Measurements from ENCODE around the gene CAPN7. TPM values are rescaled to one million over a fixed set of nuclear protein-coding genes. Genes with fewer than 3 reads are reported as not detected.

Gene CAPN7
- total RNA-seq, 1 experiment from 2014 or later = 27.7 TPM

DNA sequence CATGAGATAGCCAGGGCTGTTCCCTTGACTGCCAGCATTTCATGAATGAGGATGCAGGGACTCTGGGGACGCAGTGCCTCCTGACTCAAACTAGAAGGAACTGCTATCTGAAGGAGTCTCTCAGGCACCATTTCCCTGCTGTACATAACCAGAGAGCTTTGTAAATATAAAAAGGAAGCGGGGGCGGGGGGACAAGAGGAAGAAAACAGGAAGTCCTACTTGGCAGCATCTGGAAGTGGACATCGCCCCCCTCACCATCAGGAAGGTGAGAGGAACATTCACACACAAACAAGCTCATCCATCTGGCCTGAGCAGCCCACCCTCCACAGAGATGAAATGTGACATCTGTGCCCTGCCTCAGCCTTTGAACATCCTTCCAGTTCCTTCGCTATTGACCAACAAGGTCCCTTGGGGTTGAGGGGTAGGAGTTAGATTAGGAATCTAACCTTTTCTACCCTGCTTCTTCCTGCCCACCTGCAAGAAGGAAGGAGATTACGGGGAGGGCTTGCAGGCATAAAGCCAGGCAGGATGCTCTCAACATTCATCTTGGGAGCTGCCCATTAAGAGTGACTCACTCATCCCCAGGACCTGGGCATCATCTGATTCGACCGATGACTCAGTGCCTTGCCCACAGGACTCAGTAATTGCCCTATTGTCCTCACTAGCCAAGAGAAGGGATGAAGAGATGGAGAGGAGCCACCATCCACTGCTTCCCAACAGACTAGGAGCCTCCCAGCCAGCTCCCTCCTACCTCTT is 94.5 kb downstream of the CAPN7 start (continued):
- TF ChIP-seq EGR1 (IDR thresholded peaks at IDR 0.05; ENCODE audit: low read depth) (no peak), TCF7L2 (IDR thresholded peaks at IDR 0.05; ENCODE audit: borderline replicate concordance, extremely low read depth, insufficient read depth, insufficient read length) (no peak), EZH2 (IDR thresholded peaks at IDR 0.05) (no peak)
- TF ChIP-seq, protein P1, sequence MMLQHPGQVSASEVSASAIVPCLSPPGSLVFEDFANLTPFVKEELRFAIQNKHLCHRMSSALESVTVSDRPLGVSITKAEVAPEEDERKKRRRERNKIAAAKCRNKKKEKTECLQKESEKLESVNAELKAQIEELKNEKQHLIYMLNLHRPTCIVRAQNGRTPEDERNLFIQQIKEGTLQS (IDR thresholded peaks at IDR 0.05) = no peak

DNA sequence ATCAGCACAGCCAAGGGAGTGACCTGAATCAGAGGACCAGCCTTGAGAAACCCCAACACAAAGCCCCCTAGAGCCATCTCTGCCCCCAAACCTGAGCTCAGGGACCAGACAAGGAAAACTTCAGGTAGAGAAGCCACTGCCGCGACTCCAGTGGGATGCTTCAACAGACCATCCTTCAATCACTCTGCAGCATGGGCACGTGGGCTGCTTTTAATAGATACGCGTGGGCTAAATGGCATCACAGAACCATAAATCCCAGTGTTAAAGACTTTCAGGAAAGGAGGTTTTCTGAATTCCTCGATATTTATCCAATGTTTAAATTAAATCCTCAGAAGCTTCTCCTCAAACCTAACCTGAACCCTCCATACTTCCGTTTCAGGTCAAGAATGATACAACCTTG is 95.7 kb downstream of the CAPN7 start:
- H3K9ac ChIP-seq (ENCODE audit: low read length) = no peak overlapping the region
- no TSS peak for BruUV-seq (replicated peaks)
- intact Hi-C loops (cut with micrococcal nuclease) = no loop called here
- H3K4me2 ChIP-seq (ENCODE audit: low read length) = no peak overlapping the region
- peaks cover 19 to 27% of the 10 kb centered on the region in 2 experiments for H3K4me1 ChIP-seq (ENCODE audit: control insufficient read depth in 1 of 2, insufficient read depth in 2 of 2, low read length in 2 of 2)
- POLR2A ChIA-PET = no interaction called here
- H2AFZ ChIP-seq (ENCODE audit: low read depth, low read length, poor library complexity, severe bottlenecking) = no peak overlapping the region
- TF ChIP-seq, protein P2, sequence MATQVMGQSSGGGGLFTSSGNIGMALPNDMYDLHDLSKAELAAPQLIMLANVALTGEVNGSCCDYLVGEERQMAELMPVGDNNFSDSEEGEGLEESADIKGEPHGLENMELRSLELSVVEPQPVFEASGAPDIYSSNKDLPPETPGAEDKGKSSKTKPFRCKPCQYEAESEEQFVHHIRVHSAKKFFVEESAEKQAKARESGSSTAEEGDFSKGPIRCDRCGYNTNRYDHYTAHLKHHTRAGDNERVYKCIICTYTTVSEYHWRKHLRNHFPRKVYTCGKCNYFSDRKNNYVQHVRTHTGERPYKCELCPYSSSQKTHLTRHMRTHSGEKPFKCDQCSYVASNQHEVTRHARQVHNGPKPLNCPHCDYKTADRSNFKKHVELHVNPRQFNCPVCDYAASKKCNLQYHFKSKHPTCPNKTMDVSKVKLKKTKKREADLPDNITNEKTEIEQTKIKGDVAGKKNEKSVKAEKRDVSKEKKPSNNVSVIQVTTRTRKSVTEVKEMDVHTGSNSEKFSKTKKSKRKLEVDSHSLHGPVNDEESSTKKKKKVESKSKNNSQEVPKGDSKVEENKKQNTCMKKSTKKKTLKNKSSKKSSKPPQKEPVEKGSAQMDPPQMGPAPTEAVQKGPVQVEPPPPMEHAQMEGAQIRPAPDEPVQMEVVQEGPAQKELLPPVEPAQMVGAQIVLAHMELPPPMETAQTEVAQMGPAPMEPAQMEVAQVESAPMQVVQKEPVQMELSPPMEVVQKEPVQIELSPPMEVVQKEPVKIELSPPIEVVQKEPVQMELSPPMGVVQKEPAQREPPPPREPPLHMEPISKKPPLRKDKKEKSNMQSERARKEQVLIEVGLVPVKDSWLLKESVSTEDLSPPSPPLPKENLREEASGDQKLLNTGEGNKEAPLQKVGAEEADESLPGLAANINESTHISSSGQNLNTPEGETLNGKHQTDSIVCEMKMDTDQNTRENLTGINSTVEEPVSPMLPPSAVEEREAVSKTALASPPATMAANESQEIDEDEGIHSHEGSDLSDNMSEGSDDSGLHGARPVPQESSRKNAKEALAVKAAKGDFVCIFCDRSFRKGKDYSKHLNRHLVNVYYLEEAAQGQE (IDR thresholded peaks at IDR 0.05; ENCODE audit: low read depth) = no peak
- TF ChIP-seq, protein P3, sequence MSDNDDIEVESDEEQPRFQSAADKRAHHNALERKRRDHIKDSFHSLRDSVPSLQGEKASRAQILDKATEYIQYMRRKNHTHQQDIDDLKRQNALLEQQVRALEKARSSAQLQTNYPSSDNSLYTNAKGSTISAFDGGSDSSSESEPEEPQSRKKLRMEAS (IDR thresholded peaks at IDR 0.05) = no peak
- TF ChIP-seq CEBPB (IDR thresholded peaks at IDR 0.05; ENCODE audit: low read depth) = no peak
- TF ChIP-seq RAD21 (IDR thresholded peaks at IDR 0.05; ENCODE audit: low read depth) = no peak
- TF ChIP-seq POLR2AphosphoS5 (IDR thresholded peaks at IDR 0.05; ENCODE audit: low read depth, low read length) = no peak
- TF ChIP-seq, protein P1 (IDR thresholded peaks at IDR 0.05) = no peak
- TF ChIP-seq JUND (IDR thresholded peaks at IDR 0.05) = no peak
- TF ChIP-seq EZH2phosphoT487 (IDR thresholded peaks at IDR 0.05; ENCODE audit: borderline replicate concordance) = no peak
- no peak for TF ChIP-seq SP1 (IDR thresholded peaks at IDR 0.05; ENCODE audit: low read depth)
- TF ChIP-seq CBX3 (IDR thresholded peaks at IDR 0.05; ENCODE audit: low read depth) = no peak
- TF ChIP-seq ZFX (IDR thresholded peaks at IDR 0.05) = no peak
- no peak for TF ChIP-seq ELF1 (IDR thresholded peaks at IDR 0.05; ENCODE audit: borderline replicate concordance, low read depth)
- TF ChIP-seq TCF7L2 (IDR thresholded peaks at IDR 0.05; ENCODE audit: borderline replicate concordance, extremely low read depth, insufficient read depth, insufficient read length) = no peak
- TF ChIP-seq POLR2A (IDR thresholded peaks at IDR 0.05; ENCODE audit: borderline replicate concordance, extremely low read depth, insufficient read depth, insufficient read length) = no peak
- H4K20me1 ChIP-seq (ENCODE audit: insufficient read depth) = no peaks in the 10 kb centered on the region
- RAD21 ChIA-PET (ENCODE audit: low non-redundant PET in 1 of 2, low total read pairs in 2 of 2, uncharacterized antibody in 2 of 2, unreplicated experiment in 2 of 2) = no interaction called here
- peaks cover 5% of the 10 kb centered on the region; the same call in 1 of the 2 replicates for H3K79me2 ChIP-seq (ENCODE audit: insufficient read depth, low read length)
- no peaks in the 10 kb centered on the region for H3K36me3 ChIP-seq (ENCODE audit: control insufficient read depth in 1 of 2, insufficient read depth in 2 of 2, low read length in 2 of 2)
- DNase-seq (ENCODE audit: low read depth, low spot score) = no peak
- H3K27me3 ChIP-seq (ENCODE audit: insufficient read depth, low read length) = no peaks in the 10 kb centered on the region
- no peaks in the 10 kb centered on the region for H3K9me2 ChIP-seq (ENCODE audit: insufficient read depth)
- CTCF ChIA-PET = interaction anchor here (1.0 kb wide), 1 partner anchor 9 kb away, joined by 3 read pairs; no protein-coding TSS in a partner anchor
- no peak overlapping the region for H3K27ac ChIP-seq (ENCODE audit: low read depth, low read length)
- H3K4me3 ChIP-seq (replicated peaks in 1 of 2; ENCODE audit: low read depth in 1 of 2, low read length in 2 of 2) = no peak overlapping the region
- no peaks in the 10 kb centered on the region for H3K9me3 ChIP-seq (ENCODE audit: control insufficient read depth in 1 of 2, insufficient read depth in 1 of 2, low read depth in 1 of 2, low read length in 2 of 2)
- ATAC-seq = no peak
